ENCODE measurements around the gene NODAL.

The NODAL gene

GRCh38 chr10:70465278-70465677, 23.8 kb upstream of the NODAL start:
- no peak for TF ChIP-seq CTCF (IDR thresholded peaks at IDR 0.05; ENCODE audit: control insufficient read depth, insufficient read depth, low read depth, low read length, missing control alignments)
- H3K4me3 ChIP-seq (ENCODE audit: control insufficient read depth, low read depth, low read length): no peak overlapping the region
- no peak for DNase-seq (ENCODE audit: low read depth)

GRCh38 chr10:70462349-70462984, 21.0 kb upstream of the NODAL start:
- no peak for DNase-seq (ENCODE audit: low read depth)
- no peak for TF ChIP-seq CTCF (IDR thresholded peaks at IDR 0.05; ENCODE audit: control insufficient read depth, insufficient read depth, low read depth, low read length, missing control alignments)
- no peak overlapping the region for H3K4me3 ChIP-seq (ENCODE audit: control insufficient read depth, low read depth, low read length)

GRCh38 chr10:70461397-70462348, 20.2 kb upstream of the NODAL start:
- peak; percentile 86 for TF ChIP-seq CTCF (IDR thresholded peaks at IDR 0.05; ENCODE audit: control insufficient read depth, insufficient read depth, low read depth, low read length, missing control alignments)
- no peak overlapping the region for H3K4me3 ChIP-seq (ENCODE audit: control insufficient read depth, low read depth, low read length)
- no peak for DNase-seq (ENCODE audit: low read depth)

GRCh38 chr10:70459774-70460490, 18.5 kb upstream of the NODAL start:
- no peak overlapping the region for H3K4me3 ChIP-seq (ENCODE audit: control insufficient read depth, low read depth, low read length)
- no peak for DNase-seq (ENCODE audit: low read depth)
- TF ChIP-seq CTCF (IDR thresholded peaks at IDR 0.05; ENCODE audit: control insufficient read depth, insufficient read depth, low read depth, low read length, missing control alignments): no peak

GRCh38 chr10:70459061-70459773, 17.7 kb upstream of the NODAL start:
- no peak for DNase-seq (ENCODE audit: low read depth)
- no peak overlapping the region for H3K4me3 ChIP-seq (ENCODE audit: control insufficient read depth, low read depth, low read length)
- no peak for TF ChIP-seq CTCF (IDR thresholded peaks at IDR 0.05; ENCODE audit: control insufficient read depth, insufficient read depth, low read depth, low read length, missing control alignments)
